ENCODE results near the gene S100Z. TPM values are rescaled to one million over a fixed set of nuclear protein-coding genes. Genes with fewer than 3 reads are reported as not detected.
"Not testable (repeated sequence)": the region's sequence is repeated elsewhere in the genome, so short reads cannot be mapped to it uniquely, and the experiment has no call there.

The S100Z gene
- total RNA-seq, 1 donor, result not detected

DNA sequence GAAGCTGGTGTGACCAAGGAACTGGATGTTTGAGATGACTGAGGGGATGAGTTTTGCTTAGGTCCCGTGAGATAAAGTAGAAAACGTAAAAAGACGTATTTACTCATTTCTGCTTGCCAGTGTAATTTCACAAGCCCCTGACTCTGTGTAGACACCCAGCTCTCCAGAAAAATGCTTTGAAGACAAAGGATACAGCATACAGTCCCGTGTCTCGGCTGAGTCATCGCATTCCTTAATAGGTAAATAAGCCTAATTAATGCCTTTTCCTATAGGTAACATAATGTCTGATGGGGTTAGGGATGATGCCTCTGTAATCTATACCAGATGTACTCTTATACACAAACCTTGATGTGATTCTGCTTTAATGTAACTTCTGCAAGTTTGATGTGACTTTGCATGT lies 20.2 kb downstream of the S100Z start:
- no peak for DNase-seq (ENCODE audit: low read depth)
- TF ChIP-seq, protein P1, sequence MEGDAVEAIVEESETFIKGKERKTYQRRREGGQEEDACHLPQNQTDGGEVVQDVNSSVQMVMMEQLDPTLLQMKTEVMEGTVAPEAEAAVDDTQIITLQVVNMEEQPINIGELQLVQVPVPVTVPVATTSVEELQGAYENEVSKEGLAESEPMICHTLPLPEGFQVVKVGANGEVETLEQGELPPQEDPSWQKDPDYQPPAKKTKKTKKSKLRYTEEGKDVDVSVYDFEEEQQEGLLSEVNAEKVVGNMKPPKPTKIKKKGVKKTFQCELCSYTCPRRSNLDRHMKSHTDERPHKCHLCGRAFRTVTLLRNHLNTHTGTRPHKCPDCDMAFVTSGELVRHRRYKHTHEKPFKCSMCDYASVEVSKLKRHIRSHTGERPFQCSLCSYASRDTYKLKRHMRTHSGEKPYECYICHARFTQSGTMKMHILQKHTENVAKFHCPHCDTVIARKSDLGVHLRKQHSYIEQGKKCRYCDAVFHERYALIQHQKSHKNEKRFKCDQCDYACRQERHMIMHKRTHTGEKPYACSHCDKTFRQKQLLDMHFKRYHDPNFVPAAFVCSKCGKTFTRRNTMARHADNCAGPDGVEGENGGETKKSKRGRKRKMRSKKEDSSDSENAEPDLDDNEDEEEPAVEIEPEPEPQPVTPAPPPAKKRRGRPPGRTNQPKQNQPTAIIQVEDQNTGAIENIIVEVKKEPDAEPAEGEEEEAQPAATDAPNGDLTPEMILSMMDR (IDR thresholded peaks at IDR 0.05; ENCODE audit: insufficient read depth, low read depth, low read length), result no peak

DNA sequence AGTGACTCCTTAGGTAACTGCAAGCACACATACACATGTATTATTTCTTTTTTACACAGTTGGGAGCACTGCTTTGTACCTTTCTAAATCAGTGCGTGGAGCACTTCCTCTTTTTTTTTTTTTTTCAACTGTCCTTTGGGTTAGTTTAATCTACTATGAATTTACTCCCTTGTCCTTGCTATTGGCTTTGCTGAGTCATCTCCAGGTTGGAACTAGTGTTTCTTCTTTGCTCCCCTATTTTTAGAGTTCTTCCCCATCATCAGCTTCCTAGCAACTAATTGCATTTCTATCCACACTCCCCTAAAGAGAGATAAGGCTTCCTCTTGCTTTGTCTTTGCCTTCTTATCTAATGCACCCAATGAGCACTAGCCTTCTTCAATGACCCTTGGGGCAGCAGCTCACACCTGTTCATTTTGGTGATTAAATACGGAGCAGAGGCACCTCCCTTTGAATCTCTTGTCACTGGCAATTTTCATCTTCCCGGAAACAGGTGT lies 24.3 kb downstream of the S100Z start:
- no peak for DNase-seq (ENCODE audit: low read depth)
- H3K4me3 ChIP-seq (ENCODE audit: low read depth, low read length), result no peak overlapping the region
- TF ChIP-seq, protein P1 (IDR thresholded peaks at IDR 0.05; ENCODE audit: insufficient read depth, low read depth, low read length), result no peak

More for the DNA sequence above, 20.2 kb downstream of the S100Z start:
- no peak overlapping the region for H3K4me3 ChIP-seq (ENCODE audit: low read depth, low read length)

DNA sequence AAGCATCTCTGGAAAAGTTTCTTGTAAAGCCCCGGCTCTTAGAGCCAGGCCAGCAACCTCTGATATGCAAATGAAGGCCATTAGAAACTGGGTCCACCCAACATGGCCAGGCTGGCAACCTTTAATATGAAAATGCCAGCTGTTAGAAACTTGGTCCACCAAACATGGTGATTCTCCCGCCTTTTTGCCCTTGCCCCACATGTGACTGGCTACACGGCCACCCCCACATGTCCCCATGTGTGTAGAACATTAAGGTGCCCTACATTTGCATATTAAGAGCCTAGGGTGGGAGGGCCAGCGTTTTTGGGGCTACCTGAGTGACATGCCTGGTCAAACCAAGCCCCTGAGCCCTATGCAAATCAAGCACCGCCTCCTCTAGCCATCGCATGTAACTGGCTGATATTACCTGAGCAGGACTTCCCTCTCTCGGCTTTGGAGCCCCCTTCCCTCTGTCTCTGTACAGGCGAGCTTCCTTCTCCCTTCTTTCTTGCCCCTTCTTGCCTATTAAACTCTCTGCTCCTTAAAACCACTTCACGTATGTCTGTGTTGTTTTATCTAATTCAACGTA lies 39.0 kb downstream of the S100Z start:
- TF ChIP-seq, protein P1 (IDR thresholded peaks at IDR 0.05; ENCODE audit: insufficient read depth, low read depth, low read length), result no peak
- H3K4me3 ChIP-seq (ENCODE audit: low read depth, low read length), result no peak overlapping the region
- DNase-seq (ENCODE audit: low read depth), result no peak

DNA sequence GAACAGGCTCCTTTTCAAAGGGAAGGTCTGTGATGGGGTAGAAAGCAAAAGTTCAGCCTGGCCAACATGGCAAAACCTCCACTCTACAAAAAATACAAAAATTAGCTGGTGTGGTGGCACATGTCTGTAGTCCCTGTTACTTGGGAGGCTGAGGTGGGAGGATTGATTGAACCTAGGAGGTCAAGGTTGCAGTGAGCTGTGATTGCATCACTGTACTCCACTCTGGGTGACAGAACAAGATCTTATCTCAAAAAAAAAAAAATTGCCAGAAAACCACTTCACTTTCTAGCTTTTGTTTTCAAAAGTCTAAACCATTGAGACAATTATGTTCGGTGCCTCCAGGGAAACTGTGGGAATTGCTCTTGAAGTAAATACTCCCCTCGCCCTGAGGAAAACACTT lies 43.5 kb downstream of the S100Z start:
- H3K4me3 ChIP-seq (ENCODE audit: low read depth, low read length), result no peak overlapping the region
- TF ChIP-seq, protein P1 (IDR thresholded peaks at IDR 0.05; ENCODE audit: insufficient read depth, low read depth, low read length), result no peak
- DNase-seq (ENCODE audit: low read depth), result no peak

DNA sequence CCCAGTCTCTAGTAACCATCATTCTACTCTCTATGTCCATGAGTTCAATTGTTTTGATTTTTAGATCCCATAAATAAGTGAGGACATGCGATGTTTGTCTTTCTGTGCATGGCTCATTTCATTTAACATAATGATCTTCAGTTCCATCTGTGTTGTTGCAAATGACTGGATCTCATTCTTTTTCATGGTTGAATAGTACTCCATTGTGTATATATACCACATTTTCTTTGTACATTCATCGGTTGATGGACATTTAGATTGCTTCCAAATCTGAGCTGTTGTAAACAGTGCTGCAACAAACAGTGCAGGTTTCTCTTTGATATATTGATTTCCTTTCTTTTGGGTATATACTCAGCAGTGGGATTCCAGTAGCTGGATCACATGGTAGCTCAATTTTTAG lies 46.4 kb downstream of the S100Z start:
- TF ChIP-seq, protein P1 (IDR thresholded peaks at IDR 0.05; ENCODE audit: insufficient read depth, low read depth, low read length), result no peak
- DNase-seq (ENCODE audit: low read depth), result no peak
- H3K4me3 ChIP-seq (ENCODE audit: low read depth, low read length), result no peak overlapping the region

DNA sequence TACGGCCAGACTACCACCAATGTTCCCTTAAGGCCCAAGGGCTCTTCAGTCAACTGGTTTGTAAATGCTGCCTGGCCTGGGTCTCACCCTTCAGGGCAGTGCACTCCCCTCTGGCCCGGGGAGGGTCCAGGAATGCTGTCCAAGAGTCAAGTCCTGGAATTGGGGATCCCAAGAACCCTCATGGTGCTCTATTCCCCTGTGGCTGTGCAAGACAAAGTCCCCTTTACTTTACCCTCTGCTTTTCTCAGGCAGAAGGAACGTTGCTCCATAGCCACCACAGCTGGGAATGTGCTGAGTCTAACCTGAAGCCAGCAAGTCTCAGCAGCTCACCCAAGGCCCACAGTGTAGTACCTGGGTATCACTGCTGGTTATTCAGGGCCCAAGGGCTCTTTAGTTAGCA lies 51.7 kb downstream of the S100Z start:
- TF ChIP-seq, protein P1 (IDR thresholded peaks at IDR 0.05; ENCODE audit: insufficient read depth, low read depth, low read length), result no peak
- no peak for DNase-seq (ENCODE audit: low read depth)
- no peak overlapping the region for H3K4me3 ChIP-seq (ENCODE audit: low read depth, low read length)

DNA sequence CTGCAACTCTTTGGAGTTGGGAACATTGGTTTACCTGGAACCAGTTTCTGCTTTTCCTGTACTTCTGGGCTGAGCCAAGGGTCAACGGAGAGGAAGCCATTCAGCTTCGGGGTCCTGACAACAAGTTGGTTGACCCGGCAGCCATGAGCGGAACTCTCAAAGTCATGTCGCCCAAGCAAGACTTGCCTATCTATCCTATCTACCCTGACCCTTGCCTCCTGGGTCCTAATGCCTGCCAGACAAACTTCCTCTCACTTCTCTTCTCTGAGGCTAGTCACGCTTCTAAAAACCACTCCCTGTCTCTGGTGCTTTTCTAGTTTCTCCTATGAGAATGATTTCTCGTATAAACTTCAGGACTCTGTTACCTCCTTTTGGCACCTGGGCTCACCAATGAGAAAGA lies 58.4 kb downstream of the S100Z start:
- TF ChIP-seq, protein P1 (IDR thresholded peaks at IDR 0.05; ENCODE audit: insufficient read depth, low read depth, low read length), result no peak
- no peak overlapping the region for H3K4me3 ChIP-seq (ENCODE audit: low read depth, low read length)
- DNase-seq (ENCODE audit: low read depth), result no peak

DNA sequence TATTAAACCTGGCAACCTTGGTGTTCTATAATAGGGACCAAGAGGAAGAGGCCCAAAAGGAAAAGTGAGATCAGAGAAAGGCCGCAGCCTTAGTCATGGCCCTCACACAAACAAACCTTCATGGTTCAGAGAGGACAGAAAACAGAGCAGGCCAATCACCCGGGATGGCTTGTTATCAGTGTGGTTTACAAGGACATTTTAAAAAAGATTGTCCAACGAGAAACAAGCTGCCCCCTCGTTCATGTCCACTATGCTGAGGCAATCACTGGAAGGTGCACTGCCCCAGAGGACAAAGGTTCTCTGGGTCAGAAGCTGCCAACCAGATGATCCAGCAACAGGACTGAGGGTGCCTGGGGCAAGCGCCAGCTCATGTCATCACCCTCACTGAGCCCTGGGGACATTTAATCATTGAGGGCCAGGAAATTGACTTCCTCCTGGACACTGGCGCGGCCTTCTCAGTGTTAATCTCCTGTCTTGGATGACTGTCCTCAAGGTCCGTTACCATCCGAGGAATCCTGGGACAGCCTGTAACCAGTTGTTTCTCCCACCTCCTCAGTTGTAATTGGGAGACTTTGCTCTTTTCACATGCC lies 60.6 kb downstream of the S100Z start:
- H3K4me3 ChIP-seq (ENCODE audit: low read depth, low read length); DNase-seq (ENCODE audit: low read depth): not testable (repeated sequence)

DNA sequence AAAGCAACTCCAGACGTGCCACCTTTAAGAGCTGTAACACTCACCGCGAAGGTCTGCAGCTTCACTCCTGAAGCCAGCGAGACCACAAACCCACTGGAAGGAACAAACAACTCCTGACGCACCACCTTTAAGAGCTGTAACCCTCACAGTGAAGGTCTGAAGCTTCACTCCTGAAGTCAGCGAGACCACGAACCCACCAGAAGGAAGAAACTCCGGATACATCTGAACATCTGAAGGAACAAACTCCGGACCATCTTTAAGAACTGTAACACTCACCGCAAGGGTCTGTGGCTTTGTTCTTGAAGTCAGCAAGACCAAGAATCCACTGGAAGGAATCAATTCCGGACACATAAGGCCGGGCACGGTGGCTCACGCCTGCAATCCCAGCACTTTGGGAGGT lies 64.9 kb downstream of the S100Z start:
- H3K4me3 ChIP-seq (ENCODE audit: low read depth, low read length), result not testable (repeated sequence)

More for the DNA sequence above, 64.9 kb downstream of the S100Z start:
- DNase-seq (ENCODE audit: low read depth), result not testable (repeated sequence)

Data from fibroblast of villous mesenchyme (primary cell).